ENCODE data around the gene CFAP77.

Gene CFAP77

DNA sequence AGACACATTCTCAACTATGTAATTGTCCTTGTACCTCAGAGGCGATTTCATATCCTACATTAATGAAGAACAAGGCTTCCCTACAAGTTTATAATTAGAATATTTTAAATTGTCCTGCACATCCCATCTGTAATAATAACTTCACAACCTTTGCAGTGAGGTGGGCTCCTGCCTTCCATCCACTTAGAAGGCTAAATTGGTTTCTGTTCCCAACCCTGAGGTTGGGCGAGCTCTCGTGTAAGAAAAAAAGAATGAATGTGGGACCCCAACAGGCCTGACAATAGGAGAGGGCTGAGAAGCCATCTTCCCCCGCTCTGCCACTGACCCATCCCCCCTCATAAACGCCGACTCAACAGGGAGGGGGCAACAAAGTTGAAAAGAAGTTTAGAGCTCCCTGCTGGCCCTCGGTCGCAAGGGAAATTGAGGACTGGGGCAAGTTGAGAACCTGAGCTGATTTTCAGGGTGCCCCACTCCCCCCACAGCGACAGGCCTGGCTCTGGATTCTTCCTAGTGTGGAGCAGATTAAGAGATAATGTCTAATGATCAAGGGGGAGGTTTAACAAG is 181.8 kb downstream of the CFAP77 start:
- no peak for DNase-seq (ENCODE audit: low spot score)
- no peak for FAIRE-seq

DNA sequence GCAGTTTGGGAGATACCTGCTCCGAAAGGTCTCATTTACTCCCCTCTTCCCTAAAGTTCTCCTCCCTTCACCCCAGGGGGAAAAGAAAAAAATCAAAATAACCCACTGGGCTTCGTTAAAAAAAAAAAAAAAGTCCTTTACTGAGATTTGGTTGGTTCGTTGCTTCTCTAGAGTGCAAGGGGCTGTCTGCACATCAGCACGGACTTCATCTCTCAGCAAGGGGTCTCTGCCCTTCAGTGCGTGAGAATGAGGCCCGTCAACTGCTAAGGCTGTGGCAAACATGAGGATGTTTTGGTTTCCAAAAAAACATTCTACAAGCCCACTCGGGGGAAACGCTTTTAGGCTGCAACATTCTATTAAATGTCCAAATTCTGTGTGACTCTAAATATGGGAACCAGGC is 182.4 kb downstream of the CFAP77 start:
- FAIRE-seq, result no peak
- DNase-seq (ENCODE audit: low spot score), result no peak

DNA sequence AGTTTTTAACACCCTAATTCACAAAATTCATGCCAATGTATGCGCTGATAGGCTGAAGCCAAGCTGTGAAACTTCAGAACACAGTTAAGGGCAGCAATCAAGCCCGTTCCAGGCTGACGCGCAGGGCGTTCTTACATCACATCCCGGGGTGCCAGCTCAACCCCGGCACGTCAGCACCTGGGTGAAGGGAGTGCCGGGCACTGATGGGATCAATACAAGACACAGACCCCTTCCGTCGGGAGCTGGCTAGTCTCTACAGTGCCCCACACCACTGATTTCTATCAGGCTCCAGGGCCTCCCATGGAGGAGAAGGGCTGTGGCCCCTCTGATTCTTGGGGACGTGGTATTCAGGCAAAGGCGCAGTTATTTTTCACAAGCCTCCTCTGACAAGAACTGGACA is 184.4 kb downstream of the CFAP77 start:
- DNase-seq (ENCODE audit: low spot score), result no peak
- no peak for FAIRE-seq

DNA sequence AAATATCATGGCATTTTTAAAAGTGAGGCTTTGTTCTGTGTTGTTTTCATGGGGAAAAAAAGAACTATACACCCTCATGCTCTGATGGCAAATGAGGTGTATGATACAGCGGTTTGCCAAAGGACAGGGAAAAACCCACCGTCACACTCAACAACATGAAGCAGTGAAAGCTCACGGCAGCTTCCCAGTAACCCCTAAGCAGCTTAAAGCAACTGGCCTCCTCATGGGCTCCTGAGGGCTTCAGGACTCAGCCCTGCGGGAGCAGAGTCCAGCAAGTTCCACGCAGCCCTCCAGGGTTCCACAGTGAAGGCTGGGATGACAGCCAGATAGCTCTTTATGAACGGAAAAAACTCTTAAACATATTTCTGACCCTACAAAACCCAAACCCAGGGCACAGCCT is 185.3 kb downstream of the CFAP77 start:
- DNase-seq (ENCODE audit: low spot score), result no peak
- FAIRE-seq, result no peak

DNA sequence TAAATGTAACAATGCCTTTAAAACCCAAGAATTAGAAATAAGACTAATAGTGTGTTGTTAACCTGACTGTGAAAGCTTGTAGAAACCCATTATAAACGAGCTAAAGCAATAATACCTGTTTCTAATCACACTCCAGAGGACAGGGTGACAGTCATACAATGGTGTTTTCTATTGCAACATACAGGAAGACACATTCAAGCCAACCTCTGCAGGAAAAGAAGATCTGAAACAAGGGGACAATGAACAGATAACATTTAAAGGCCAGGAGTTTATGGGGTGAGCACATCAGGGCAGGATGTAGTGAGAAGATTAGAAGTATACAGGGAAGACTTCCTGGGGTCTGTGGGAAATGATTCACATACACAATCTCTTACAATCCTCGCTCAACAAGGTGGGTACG is 186.2 kb downstream of the CFAP77 start:
- FAIRE-seq (no peak), DNase-seq (ENCODE audit: low spot score) (no peak)

DNA sequence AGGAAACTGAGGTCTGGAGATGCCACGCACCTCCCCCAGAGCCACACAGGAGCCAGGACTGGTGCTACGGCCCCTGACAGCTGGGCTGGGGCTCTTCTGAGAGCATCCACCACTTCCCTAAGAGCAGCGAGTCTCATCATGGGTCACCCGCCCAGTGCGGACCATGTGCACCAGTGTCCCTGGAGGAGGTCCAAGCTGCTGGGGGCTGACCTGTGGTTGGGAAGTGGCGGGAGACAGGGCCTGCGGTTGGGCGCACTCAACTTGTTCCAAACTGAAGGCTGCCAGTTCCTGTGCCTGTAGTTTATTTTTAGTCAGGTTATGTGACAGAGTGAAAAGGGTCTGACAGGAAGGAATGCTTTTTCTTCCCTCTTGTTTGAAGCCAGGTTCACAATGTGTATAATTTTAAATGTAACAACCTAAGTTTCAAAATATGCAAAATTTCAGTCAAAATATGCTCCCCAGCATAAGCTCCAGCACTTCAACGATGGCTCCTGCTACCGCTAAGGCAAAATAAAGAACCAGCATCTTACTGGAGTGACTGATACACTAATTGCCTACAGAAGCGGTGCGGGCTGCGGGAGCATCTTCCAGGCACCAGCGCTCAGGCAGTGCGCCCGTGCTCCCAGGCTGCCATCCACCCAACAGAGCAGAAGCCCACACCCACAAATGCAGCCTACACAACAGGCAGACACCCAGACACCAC is 187.2 kb downstream of the CFAP77 start:
- DNase-seq (ENCODE audit: low spot score) (no peak), FAIRE-seq (no peak)

DNA sequence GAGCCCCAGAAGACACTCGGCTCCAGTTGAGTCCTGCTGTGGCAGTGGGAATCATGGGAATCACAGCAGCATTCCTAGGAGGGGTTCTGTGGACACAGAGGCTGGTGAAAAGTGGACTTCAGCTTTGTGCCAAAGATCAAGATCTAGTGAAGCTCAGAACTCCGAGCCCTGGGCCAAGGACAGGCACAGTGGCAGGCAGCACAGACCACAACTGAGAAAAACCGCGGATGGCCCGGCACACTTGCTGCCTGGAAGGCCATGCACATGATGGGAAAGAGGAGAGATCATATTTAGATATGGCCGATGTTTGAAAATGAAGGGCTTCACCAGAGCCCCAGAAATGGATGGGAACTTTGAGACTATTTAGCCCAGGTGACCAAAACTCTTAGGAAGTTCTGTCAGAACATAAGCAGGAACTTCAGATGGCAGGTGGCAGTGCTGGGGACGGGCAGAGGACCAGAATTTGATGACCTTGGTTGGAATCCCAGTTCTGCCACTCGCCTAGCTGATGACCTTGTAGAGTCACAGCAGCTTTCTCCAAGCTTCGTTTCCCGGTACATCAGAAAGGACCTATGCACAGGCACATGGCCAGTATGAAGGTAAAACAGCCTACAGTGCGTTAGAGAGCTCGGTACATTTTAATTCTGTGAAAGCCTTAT is 190.4 kb downstream of the CFAP77 start:
- FAIRE-seq (no peak), DNase-seq (ENCODE audit: low spot score) (no peak)

DNA sequence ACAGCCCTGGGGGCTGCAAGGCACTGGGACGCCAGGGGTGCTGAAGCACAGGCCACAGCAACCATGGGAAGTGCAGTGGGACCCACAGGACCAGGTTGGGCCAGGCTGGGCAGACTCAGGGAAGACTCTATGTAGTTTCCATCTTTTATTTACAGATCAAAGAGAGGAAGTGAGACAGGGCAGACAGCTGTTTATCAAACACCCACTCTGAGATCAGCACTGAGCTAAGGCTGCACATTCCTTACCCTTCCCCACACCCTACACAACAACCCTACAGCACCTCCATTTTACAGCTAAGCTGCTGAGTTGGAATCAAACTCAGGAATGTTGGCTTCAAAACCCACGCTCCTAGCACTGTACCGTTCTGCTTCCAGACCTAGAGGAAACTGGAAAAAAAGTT is 192.2 kb downstream of the CFAP77 start:
- DNase-seq (ENCODE audit: low spot score) (no peak), FAIRE-seq (no peak)

DNA sequence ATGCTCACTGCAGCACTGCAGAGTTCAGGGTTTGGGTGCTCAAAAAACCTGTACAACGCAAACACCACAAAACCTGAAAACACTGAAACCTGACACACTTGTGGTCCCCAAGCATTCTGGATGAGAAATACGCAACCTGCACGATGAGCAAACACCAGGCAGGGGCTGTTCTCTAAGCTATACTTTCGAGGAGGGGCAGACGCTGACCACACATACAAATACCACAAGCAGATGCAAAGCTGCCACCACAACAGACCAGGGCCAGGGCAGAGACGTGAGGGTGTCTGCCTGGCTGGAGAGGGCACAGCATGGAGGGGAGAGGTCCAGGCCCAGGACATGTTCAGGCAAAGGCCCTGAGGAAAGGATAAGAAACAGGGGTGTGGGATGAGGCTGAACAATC is 195.4 kb downstream of the CFAP77 start:
- FAIRE-seq (no peak), DNase-seq (ENCODE audit: low spot score) (no peak)

DNA sequence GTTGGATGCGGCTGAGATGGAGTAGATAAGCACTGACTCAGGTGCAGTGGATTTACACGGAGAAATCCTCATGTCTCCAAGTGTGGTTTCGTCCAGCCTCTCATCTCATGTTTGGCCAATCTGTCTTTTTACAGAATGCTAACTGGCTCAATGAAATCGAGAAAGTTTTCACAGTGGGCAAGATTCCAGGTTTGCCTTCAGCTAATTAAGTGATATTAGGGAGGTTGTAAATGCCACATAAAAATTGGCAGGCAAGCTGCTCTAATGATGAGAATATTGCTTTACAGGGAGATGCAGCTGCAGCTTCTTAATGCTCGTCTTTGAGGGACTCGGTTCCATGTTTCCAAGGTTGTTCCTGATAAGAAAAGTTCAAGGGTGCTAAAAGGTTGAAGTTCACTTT is 196.1 kb downstream of the CFAP77 start:
- DNase-seq (ENCODE audit: low spot score), result no peak
- FAIRE-seq, result no peak

DNA sequence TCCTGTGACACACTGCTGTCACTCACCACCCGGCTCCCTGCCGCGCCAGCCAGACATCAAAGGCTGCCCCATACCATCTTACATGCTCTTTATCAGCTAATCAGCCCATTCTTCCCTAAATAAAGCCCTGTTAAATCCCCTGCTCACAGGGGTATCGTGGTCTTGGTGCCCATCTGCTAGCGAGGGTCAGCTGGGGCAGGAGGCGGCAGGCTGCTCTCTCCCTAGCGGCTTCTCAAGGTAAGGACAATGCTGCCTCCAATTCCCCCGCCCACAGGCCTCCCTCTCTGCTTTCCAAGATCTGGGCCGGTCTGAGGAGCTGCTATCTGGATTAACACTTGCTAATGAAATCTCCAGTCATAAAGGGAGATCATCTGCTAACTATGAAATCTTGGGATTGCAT is 199.2 kb downstream of the CFAP77 start:
- no peak for FAIRE-seq

DNA sequence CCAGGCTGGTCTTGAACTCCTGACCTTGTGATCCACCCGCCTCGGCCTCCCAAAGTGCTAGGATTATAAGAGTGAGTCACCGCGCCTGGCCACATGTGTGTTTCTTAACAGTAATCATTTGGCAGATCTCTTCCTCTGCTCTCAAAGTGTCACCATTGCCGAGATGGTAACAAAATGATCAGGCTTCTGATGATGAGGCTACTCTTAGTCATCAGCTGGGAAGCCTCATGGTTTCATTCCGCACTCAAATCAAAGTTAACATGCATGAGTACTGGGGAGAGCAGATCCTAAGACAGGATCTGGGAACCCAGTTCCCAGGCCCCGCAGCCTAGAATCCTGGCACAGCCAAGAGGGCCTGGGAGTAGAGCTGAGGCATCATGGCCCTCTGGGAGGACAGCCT is 199.8 kb downstream of the CFAP77 start:
- DNase-seq (ENCODE audit: low spot score), result no peak
- FAIRE-seq, result no peak

More for the DNA sequence above, 199.2 kb downstream of the CFAP77 start:
- DNase-seq (ENCODE audit: low spot score), result no peak

DNA sequence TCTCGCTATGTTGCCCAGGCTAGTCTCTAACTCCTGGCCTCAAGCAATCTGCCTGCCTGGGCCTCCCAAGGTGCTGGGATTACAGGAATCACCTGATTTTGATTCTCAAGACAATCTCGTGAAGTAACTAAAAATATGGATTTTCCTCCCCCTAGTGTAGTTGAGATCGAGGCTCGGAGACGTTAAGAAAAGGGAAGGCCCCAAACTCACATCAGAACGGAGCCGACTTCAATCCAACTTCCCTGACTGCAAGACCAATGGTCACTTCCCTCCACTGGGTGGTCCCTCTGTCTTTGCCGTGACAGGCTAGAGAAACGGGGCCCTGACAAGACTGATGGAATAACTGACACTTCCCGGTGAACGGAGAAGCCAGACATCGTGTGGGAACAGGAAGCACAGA is 200.7 kb downstream of the CFAP77 start:
- DNase-seq (ENCODE audit: low spot score), result no peak

DNA sequence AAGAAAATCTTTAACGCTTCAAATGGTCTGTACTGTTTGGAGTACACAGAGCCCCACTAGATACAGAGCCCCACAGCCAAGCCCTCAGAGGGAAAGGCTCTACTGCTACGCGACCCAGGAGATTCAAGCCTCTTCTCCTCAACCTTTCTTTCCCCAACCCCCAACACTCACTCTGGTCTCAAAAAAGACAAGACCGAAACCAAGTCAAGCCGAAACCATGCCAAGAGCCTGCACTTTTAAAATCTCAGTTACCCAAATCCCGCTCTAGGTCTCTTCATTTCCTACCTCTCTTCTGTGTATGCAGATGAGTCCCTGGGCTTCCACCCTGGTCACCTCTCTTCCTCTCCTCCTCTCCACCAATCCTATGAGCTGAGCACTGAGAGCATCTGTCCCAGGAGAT is 204.3 kb downstream of the CFAP77 start:
- FAIRE-seq (no peak), DNase-seq (ENCODE audit: low spot score) (no peak)

More for the DNA sequence above, 200.7 kb downstream of the CFAP77 start:
- no peak for FAIRE-seq

DNA sequence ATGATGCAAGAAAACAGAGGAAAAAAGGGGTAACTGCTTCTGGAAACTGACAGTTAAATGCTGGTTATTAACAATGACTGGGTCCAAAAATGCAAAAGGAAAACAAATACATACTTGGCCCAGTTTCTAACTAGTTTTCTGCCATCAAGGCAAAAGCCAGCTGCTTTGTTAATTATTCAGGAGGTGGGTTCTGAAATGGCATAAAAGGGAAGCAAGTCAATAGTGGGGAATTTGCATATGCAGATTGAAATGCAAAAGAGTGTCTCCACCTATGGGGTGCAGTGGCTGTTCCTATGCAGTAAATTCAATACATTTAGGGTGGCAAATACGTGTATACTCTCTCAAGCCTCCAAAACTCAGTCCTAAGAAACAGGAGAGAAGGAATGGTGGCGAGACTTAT is 205.8 kb downstream of the CFAP77 start:
- DNase-seq (ENCODE audit: low spot score), result no peak

DNA sequence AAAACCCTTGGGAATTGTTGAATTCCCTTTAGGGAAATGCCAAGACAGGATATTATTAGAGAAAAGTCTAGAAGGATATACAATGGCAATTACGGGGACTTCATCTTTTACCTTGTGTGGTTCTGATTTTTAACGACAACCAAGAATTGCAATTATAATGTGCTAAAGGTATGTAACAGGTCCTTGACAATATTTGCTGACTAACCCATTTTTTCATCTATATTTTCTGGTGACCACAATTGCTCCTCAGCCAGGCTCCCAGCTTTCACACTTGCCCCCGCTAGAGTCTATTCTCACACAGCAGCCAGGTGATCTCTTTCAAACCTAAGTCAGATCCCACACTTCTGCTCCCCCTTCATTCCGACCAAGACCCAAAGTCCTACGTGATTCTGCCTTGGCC is 206.7 kb downstream of the CFAP77 start:
- no peak for DNase-seq (ENCODE audit: low spot score)
- FAIRE-seq, result no peak

More for the DNA sequence above, 205.8 kb downstream of the CFAP77 start:
- FAIRE-seq, result no peak

DNA sequence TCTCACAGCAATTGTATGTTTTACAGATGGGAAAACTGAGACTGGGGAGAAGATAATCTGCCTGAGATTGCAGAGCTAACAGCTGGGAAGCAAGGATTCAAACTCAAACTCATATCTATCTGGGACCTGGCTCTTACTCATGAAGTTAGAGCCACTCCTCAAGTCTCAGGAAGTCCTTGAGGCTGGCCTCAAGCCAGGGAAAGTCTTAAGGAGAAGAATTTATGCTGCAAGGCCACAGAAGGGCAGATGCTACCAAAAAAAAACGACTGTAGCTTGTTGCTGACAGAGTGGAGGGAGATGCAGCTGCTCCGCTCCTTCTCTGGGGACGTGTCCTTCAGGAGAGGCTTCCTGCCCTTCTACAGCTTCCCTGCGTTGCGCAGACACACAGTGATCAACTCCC is 212.1 kb downstream of the CFAP77 start:
- no peak for FAIRE-seq
- no peak for DNase-seq (ENCODE audit: low spot score)

Measured in urothelium cell line (cell line).